Progenitor cell of endocrine pancreas (in vitro differentiated cells): Measurements from ENCODE around the gene PSEN1. TPM values are rescaled to one million over a fixed set of nuclear protein-coding genes. Genes with fewer than 3 reads are reported as not detected.
A peak's percentile ranks its signal among the peaks of the same experiment; 100 is the strongest.

Experiments
- DNase-seq: peaks from one replicate; pipeline ENCODE4 v3.0.0; 2021; ENCODE audit warnings: low spot score; ENCODE audit not compliant: unreplicated experiment
- H3K27ac Mint-ChIP-seq: 2 replicates; pipeline ENCODE4 v1.8.0; 2021; ENCODE audit warnings: mild to moderate bottlenecking, moderate library complexity, mixed read lengths
- H3K27me3 Mint-ChIP-seq: 2 replicates; pipeline ENCODE4 v1.8.0; 2021; ENCODE audit warnings: mixed read lengths
- H3K36me3 Mint-ChIP-seq: 2 replicates; pipeline ENCODE4 v1.8.0; 2022; ENCODE audit warnings: mixed read lengths; ENCODE audit not compliant: insufficient read depth
- H3K4me1 Mint-ChIP-seq: 2 replicates; pipeline ENCODE4 v1.8.0; 2021; ENCODE audit warnings: low read depth, mixed read lengths
- H3K4me3 Mint-ChIP-seq: 2 replicates; pipeline ENCODE4 v1.8.0; 2021; ENCODE audit warnings: low read depth, mild to moderate bottlenecking, moderate library complexity, mixed read lengths
- H3K9me3 Mint-ChIP-seq: 2 replicates; pipeline ENCODE4 v1.8.0; 2021; ENCODE audit warnings: low read depth, mixed read lengths
- CTCF ChIP-seq: fragments of 200-600 bp; sonication (generic); IDR thresholded peaks from one replicate; pipeline ENCODE4 v1.5.0; 2021; ENCODE audit warnings: antibody characterized with exemption, mild to moderate bottlenecking; ENCODE audit not compliant: unreplicated experiment
- total RNA-seq: library from RNA; stranded (reverse); gene quantifications from 2 replicates; pipeline ENCODE4 v1.2.1, GENCODE V29; 2021

PSEN1 gene
- total RNA-seq, 1 donor from 2014 or later: 61.7 TPM

GRCh38 chr14:73246387-73247150 lies 110.3 kb downstream of the PSEN1 start:
- H3K27ac Mint-ChIP-seq: no peak overlapping the region
- H3K4me1 Mint-ChIP-seq: no peaks in the 10 kb centered on the region
- peaks cover 30% of the 10 kb centered on the region for H3K27me3 Mint-ChIP-seq
- DNase-seq: no peak
- TF ChIP-seq CTCF: no peak
- H3K9me3 Mint-ChIP-seq: no peaks in the 10 kb centered on the region
- H3K4me3 Mint-ChIP-seq: peak overlapping the region; percentile 5
- no peaks in the 10 kb centered on the region for H3K36me3 Mint-ChIP-seq

GRCh38 chr14:73248108-73248868 lies 112.0 kb downstream of the PSEN1 start:
- Mint-ChIP-seq H3K27ac (no peak overlapping the region), H3K27me3 (peaks cover 16% of the 10 kb centered on the region), H3K36me3 (no peaks in the 10 kb centered on the region), H3K4me1 (no peaks in the 10 kb centered on the region), H3K9me3 (no peaks in the 10 kb centered on the region), H3K4me3 (no peak overlapping the region)
- TF ChIP-seq CTCF: no peak
- no peak for DNase-seq

GRCh38 chr14:73249108-73249507 lies 112.8 kb downstream of the PSEN1 start:
- peaks cover 9% of the 10 kb centered on the region for H3K27me3 Mint-ChIP-seq
- no peaks in the 10 kb centered on the region for H3K36me3 Mint-ChIP-seq

GRCh38 chr14:73249564-73250316 lies 113.4 kb downstream of the PSEN1 start:
- H3K9me3 Mint-ChIP-seq: no peaks in the 10 kb centered on the region
- H3K4me1 Mint-ChIP-seq: no peaks in the 10 kb centered on the region
- peaks cover 6% of the 10 kb centered on the region for H3K27me3 Mint-ChIP-seq
- no peak for DNase-seq
- TF ChIP-seq CTCF: no peak
- no peaks in the 10 kb centered on the region for H3K36me3 Mint-ChIP-seq
- H3K27ac Mint-ChIP-seq: peak overlapping the region; percentile 1
- no peak overlapping the region for H3K4me3 Mint-ChIP-seq

More at GRCh38 chr14:73249108-73249507, 112.8 kb downstream of the PSEN1 start:
- no peaks in the 10 kb centered on the region for H3K9me3 Mint-ChIP-seq
- no peaks in the 10 kb centered on the region for H3K4me1 Mint-ChIP-seq
- no peak for DNase-seq
- H3K27ac Mint-ChIP-seq: no peak overlapping the region
- no peak overlapping the region for H3K4me3 Mint-ChIP-seq
- TF ChIP-seq CTCF: no peak

- H3K9me3 Mint-ChIP-seq: no peaks in the 10 kb centered on the region
- H3K36me3 Mint-ChIP-seq: no peaks in the 10 kb centered on the region
- H3K4me3 Mint-ChIP-seq: no peak overlapping the region
- H3K27me3 Mint-ChIP-seq: peaks cover 3% of the 10 kb centered on the region
- DNase-seq: no peak
- no peak overlapping the region for H3K27ac Mint-ChIP-seq
- no peak for TF ChIP-seq CTCF
- no peaks in the 10 kb centered on the region for H3K4me1 Mint-ChIP-seq
These were observed 114.0 kb downstream of the PSEN1 start for GRCh38 chr14:73250317-73250713.
